ENCODE results near the gene DOCK6. TPM values are rescaled to one million over a fixed set of nuclear protein-coding genes. Genes with fewer than 3 reads are reported as not detected.

The DOCK6 gene
- total RNA-seq, 1 experiment from 2014 or later: 57.9 TPM

DNA sequence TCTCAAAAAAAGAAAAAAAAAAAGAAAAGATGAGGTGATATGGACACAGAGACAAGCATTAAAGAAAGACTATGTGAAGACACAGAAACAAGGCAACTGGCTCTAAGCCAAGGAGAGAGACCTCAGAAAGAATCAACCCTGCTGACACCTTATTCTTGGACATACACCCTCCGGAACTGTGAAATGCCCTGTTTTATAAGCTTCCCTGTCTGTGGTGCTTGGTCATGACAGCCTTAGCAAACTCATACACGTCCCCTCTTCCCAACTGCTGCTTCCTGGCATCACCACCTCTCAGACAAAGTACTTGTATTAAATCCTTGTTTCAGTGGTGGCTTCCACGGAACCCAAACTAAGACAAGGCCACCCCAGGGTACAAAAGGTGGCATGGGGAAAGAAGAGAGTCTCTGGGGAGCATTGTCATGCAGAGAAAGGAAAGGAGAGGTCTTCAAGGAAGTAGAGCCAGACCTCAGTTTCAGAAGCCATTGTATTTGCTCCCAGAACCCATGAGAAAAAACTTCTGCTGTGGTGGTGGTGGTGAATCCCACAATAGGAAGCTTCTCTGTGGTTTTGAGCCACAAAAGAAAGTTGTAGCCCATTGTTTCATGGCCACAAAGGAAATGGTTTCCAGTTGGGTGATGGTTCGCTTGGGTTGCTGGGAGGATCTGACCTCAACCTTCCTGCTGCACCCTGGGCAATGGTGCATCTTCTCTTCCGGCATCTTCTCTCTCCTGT lies 17.3 kb upstream of the DOCK6 start:
- H3K56ac ChIP-seq (ENCODE audit: insufficient read length, low read depth, low read length): no peak overlapping the region
- no peaks in the 10 kb centered on the region for H3K23me2 ChIP-seq (ENCODE audit: insufficient read length, low read depth, low read length, poor library complexity, severe bottlenecking)
- H2AFZ ChIP-seq (ENCODE audit: low read length): no peak overlapping the region
- H2AK5ac ChIP-seq (ENCODE audit: insufficient read length, low read length): no peak overlapping the region
- no peak overlapping the region for H2BK5ac ChIP-seq (ENCODE audit: insufficient read length, low read length)
- H3K4me3 Mint-ChIP-seq: no peak overlapping the region
- no CpG with 5 or more reads among the region's 5 CpGs for WGBS (ENCODE audit: extremely low coverage, insufficient read length, low lambda C conversion rate)
- H3K79me2 ChIP-seq (ENCODE audit: insufficient read depth, low read length): no peaks in the 10 kb centered on the region
- peaks cover 0 to 10% (median 2%) of the 10 kb centered on the region in 3 experiments; a peak in 5 of 7 replicates for H3K36me3 Mint-ChIP-seq (ENCODE audit: insufficient read depth in 1 of 3, low read depth in 3 of 3)
- H3K27me3 Mint-ChIP-seq (ENCODE audit: low read depth): peaks cover 12% of the 10 kb centered on the region
- no peak overlapping the region for H3K4me2 ChIP-seq (ENCODE audit: insufficient read depth, insufficient read length, low read length)
- no peak for TF ChIP-seq CTCF (conservative IDR thresholded peaks at IDR 0.05)
- H4K5ac ChIP-seq (ENCODE audit: insufficient read length, low read depth, low read length): no peak overlapping the region
- H3K27ac Mint-ChIP-seq: no peak overlapping the region
- no peaks in the 10 kb centered on the region for H3K4me1 ChIP-seq (ENCODE audit: insufficient read depth, low read length)
- no peak overlapping the region for H4K91ac ChIP-seq (ENCODE audit: insufficient read length, low read depth, low read length)
- no peak overlapping the region for H3K27ac ChIP-seq (ENCODE audit: insufficient read length, low read depth, low read length)
- no peaks in the 10 kb centered on the region for H4K20me1 ChIP-seq (ENCODE audit: control insufficient read depth, insufficient read depth, insufficient read length)
- H3K23ac ChIP-seq (ENCODE audit: insufficient read length, low read depth, low read length): no peak overlapping the region
- no peak overlapping the region for H3K18ac ChIP-seq (ENCODE audit: insufficient read length, low read depth, low read length)
- H3T11ph ChIP-seq (ENCODE audit: low read length): no peak overlapping the region
- H3K9me3 Mint-ChIP-seq: peaks cover 20 to 23% of the 10 kb centered on the region in 2 experiments
- H4K8ac ChIP-seq (replicated peaks; ENCODE audit: insufficient read length, low read depth, low read length): no peak overlapping the region
- no peak overlapping the region for H3K9ac ChIP-seq (ENCODE audit: extremely low read depth, insufficient read length, low read length)
- H2BK120ac ChIP-seq (ENCODE audit: low read depth, low read length, poor library complexity, severe bottlenecking): no peak overlapping the region
- no peak overlapping the region for H3K4ac ChIP-seq (ENCODE audit: low read depth, low read length)
- no peak overlapping the region for H2BK12ac ChIP-seq (ENCODE audit: insufficient read length, low read depth, low read length)
- H3K9me3 ChIP-seq (ENCODE audit: control insufficient read depth, low read depth, low read length): no peaks in the 10 kb centered on the region
- no peak overlapping the region for H2BK15ac ChIP-seq (ENCODE audit: low read depth, low read length)
- no peaks in the 10 kb centered on the region for H3K79me1 ChIP-seq (ENCODE audit: insufficient read depth, low read depth, low read length, poor library complexity, severe bottlenecking)
- no peak overlapping the region for H3K14ac ChIP-seq (ENCODE audit: insufficient read depth, low read length)
- H2BK20ac ChIP-seq (ENCODE audit: low read depth, low read length, poor library complexity, severe bottlenecking): no peak overlapping the region
- H3K4me1 Mint-ChIP-seq: peaks cover 13 to 16% of the 10 kb centered on the region in 2 experiments
- no peak for DNase-seq
- no peaks in the 10 kb centered on the region for H3K27me3 ChIP-seq (ENCODE audit: insufficient read depth, low read length)

All from H9 (cell line).